Panc1 (cell line): ENCODE measurements around the gene TDO2. TPM values are rescaled to one million over a fixed set of nuclear protein-coding genes. Genes with fewer than 3 reads are reported as not detected.

ENCODE experiments used
- ATAC-seq: fragments of 200-7000 bp; cut with Tn5 transposase; 2 replicates; pipeline ENCODE4 v1.9.1; 2020; ENCODE audit warnings: mild to moderate bottlenecking, moderate library complexity
- BruUV-seq: library from RNA; stranded (reverse); fragments of 400-500 nt; replicated peaks from 2 replicates; lab custom pipeline; 2021; lab: Mats Ljungman, UMichigan
- CTCF ChIA-PET: fragments of 300-600 bp; sonication (Branson Sonifier 250); formaldehyde crosslinking; loops from one replicate; lab custom pipeline; 2022; ENCODE audit warnings: antibody characterized with exemption; lab: Charles Lee
- POLR2A ChIA-PET: fragments of 300-600 bp; sonication (Branson Sonifier 250); formaldehyde crosslinking; loops from one replicate; lab custom pipeline; 2022; ENCODE audit warnings: antibody characterized with exemption; lab: Charles Lee
- DNase-seq: peaks from one replicate; pipeline ENCODE4 v3.0.0-alpha.2; 2010; ENCODE audit warnings: low read depth, low spot score
- H3K27ac ChIP-seq: 2 replicates; pipeline ENCODE4 v1.5.1; 2011; ENCODE audit warnings: mild to moderate bottlenecking, low read length, inconsistent platforms
- H3K27me3 ChIP-seq: fragments of 200-500 bp; sonication (Bioruptor generic); 2 replicates; pipeline ENCODE4 v1.6.0; 2014; ENCODE audit warnings: low read length, inconsistent platforms; ENCODE audit not compliant: control insufficient read depth, insufficient read depth
- H3K36me3 ChIP-seq: fragments of 200-500 bp; sonication (Bioruptor generic); 2 replicates; pipeline ENCODE4 v1.5.1; 2014; ENCODE audit warnings: inconsistent platforms, mild to moderate bottlenecking, low read length, moderate library complexity; ENCODE audit not compliant: control insufficient read depth, insufficient read depth
- H3K4me1 ChIP-seq: 2 replicates; pipeline ENCODE4 v1.5.1; 2011; ENCODE audit warnings: inconsistent platforms, mild to moderate bottlenecking, low read length, moderate library complexity; ENCODE audit not compliant: control insufficient read depth, insufficient read depth
- H3K4me3 ChIP-seq, 2 experiments: 2 replicates each; pipeline ENCODE4 v1.5.1; 2011 to 2012; ENCODE audit warnings: low read depth in 2 of 2, low read length in 2 of 2, mild to moderate bottlenecking in 2 of 2, inconsistent platforms in 1 of 2, moderate library complexity in 1 of 2
- H3K9me3 ChIP-seq: fragments of 200-500 bp; sonication (Bioruptor generic); 2 replicates; pipeline ENCODE4 v1.5.1; 2014; ENCODE audit warnings: low read depth, mild to moderate bottlenecking, inconsistent platforms, low read length, moderate library complexity; ENCODE audit not compliant: control insufficient read depth, insufficient read depth
- CTCF ChIP-seq: fragments of 450-650 bp; IDR thresholded peaks from 2 replicates; pipeline ENCODE4 v1.5.1; 2017; ENCODE audit warnings: mild to moderate bottlenecking
- POLR2AphosphoS5 ChIP-seq: IDR thresholded peaks from 2 replicates; pipeline ENCODE4 v1.6.1; 2012; ENCODE audit warnings: mild to moderate bottlenecking, low read depth, low read length, moderate library complexity
- REST ChIP-seq, 2 experiments: IDR thresholded peaks; 2 replicates each; pipeline ENCODE4 v1.6.1; 2011 to 2012; ENCODE audit warnings: low read depth in 2 of 2, control low read depth in 1 of 2, low read length in 1 of 2, mild to moderate bottlenecking in 1 of 2, moderate library complexity in 1 of 2; ENCODE audit not compliant: insufficient read depth in 1 of 2
- SIN3A ChIP-seq: IDR thresholded peaks from 2 replicates; pipeline ENCODE4 v1.6.1; 2012; ENCODE audit warnings: low read depth, mild to moderate bottlenecking, low read length, moderate library complexity, borderline replicate concordance; ENCODE audit not compliant: insufficient read depth
- TCF7L2 ChIP-seq: IDR thresholded peaks from 2 replicates; pipeline ENCODE4 v1.6.1; 2011; ENCODE audit warnings: mild to moderate bottlenecking, low read depth, low read length, inconsistent platforms
- in situ Hi-C: cut with HindIII; loops from 2 replicates; pipeline ENCODE4 v1.10.0; 2016; ENCODE audit warnings: low sequenced_read_pairs, low pct_unique_long_range_greater_than_20kb
- intact Hi-C: fragments of 100-400 bp; cut with micrococcal nuclease; formaldehyde crosslinking; loops from one replicate; pipeline ENCODE4 v1.10.0; 2022; ENCODE audit not compliant: unreplicated experiment
- total RNA-seq: library from RNA; stranded (reverse); gene quantifications from one replicate; pipeline ENCODE4 v1.2.1, GENCODE V29; 2021; ENCODE audit not compliant: unreplicated experiment

TDO2 gene
- total RNA-seq, 1 experiment from 2014 or later = 0.13 TPM

GRCh38 chr4:155878611-155879010 lies 24.9 kb upstream of the TDO2 start:
- H3K36me3 ChIP-seq = no peaks in the 10 kb centered on the region
- H3K27me3 ChIP-seq = no peaks in the 10 kb centered on the region
- ATAC-seq (no peak), DNase-seq (no peak)
- intact Hi-C loops = no loop called here
- no peaks in the 10 kb centered on the region for H3K4me1 ChIP-seq
- in situ Hi-C loops = no loop called here
- TF ChIP-seq SIN3A (no peak), TCF7L2 (no peak), POLR2AphosphoS5 (no peak), REST (IDR thresholded peaks at IDR 0.05; ENCODE audit: insufficient read depth in 1 of 2, low read depth in 2 of 2, low read length in 1 of 2) (no peak)
- BruUV-seq = no TSS peak
- H3K9me3 ChIP-seq = no peaks in the 10 kb centered on the region
- ChIA-PET POLR2A (no interaction called here), CTCF (no interaction called here)
- no peak overlapping the region for H3K4me3 ChIP-seq
- H3K27ac ChIP-seq = no peak overlapping the region

GRCh38 chr4:155879767-155880166 lies 23.7 kb upstream of the TDO2 start:
- no peaks in the 10 kb centered on the region for H3K4me1 ChIP-seq
- in situ Hi-C loops = no loop called here
- no peaks in the 10 kb centered on the region for H3K9me3 ChIP-seq
- no peak for TF ChIP-seq TCF7L2
- no peak for TF ChIP-seq CTCF
- no peak for TF ChIP-seq REST (IDR thresholded peaks at IDR 0.05; ENCODE audit: insufficient read depth in 1 of 2, low read depth in 2 of 2, low read length in 1 of 2)
- no peak for TF ChIP-seq POLR2AphosphoS5
- no peak for TF ChIP-seq SIN3A
- no peak overlapping the region for H3K27ac ChIP-seq
- no peak for DNase-seq
- H3K36me3 ChIP-seq = no peaks in the 10 kb centered on the region
- no peak overlapping the region for H3K4me3 ChIP-seq
- no peak for ATAC-seq
- BruUV-seq = no TSS peak
- H3K27me3 ChIP-seq = no peaks in the 10 kb centered on the region
- CTCF ChIA-PET = no interaction called here
- POLR2A ChIA-PET = no interaction called here
- intact Hi-C loops = no loop called here
